Hematopoietic multipotent progenitor cell treated with erythropoietin and hydrocortisone succinate and interleukin-3 and kit ligand, for 6 days (in vitro differentiated cells): ENCODE results near the gene THBS2.

Experiments
- DNase-seq: peaks from one replicate; pipeline ENCODE4 v3.0.0-alpha.2; 2015

The THBS2 gene

GRCh38 chr6:169247991-169248390 lies 5.7 kb downstream of the THBS2 start:
- no peak for DNase-seq

- no peak for DNase-seq
Observed at GRCh38 chr6:169247419-169247818, 6.2 kb downstream of the THBS2 start.

GRCh38 chr6:169246445-169246844 lies 7.2 kb downstream of the THBS2 start:
- no peak for DNase-seq

GRCh38 chr6:169244684-169245383 lies 8.8 kb downstream of the THBS2 start:
- no peak for DNase-seq

GRCh38 chr6:169243661-169244060 lies 10.0 kb downstream of the THBS2 start:
- DNase-seq, result no peak

GRCh38 chr6:169243186-169243585 lies 10.5 kb downstream of the THBS2 start:
- DNase-seq, result no peak

GRCh38 chr6:169241688-169242350 lies 11.8 kb downstream of the THBS2 start:
- DNase-seq, result no peak

GRCh38 chr6:169240591-169241390 lies 12.9 kb downstream of the THBS2 start:
- DNase-seq, result no peak

GRCh38 chr6:169240125-169240524 lies 13.5 kb downstream of the THBS2 start:
- no peak for DNase-seq

- no peak for DNase-seq
Observed at GRCh38 chr6:169239181-169239580, 14.5 kb downstream of the THBS2 start.

GRCh38 chr6:169238766-169239165 lies 14.9 kb downstream of the THBS2 start:
- no peak for DNase-seq

GRCh38 chr6:169237496-169238134 lies 16.0 kb downstream of the THBS2 start:
- no peak for DNase-seq

- no peak for DNase-seq
Observed at GRCh38 chr6:169236988-169237387, 16.7 kb downstream of the THBS2 start.

- DNase-seq, result no peak
Observed at GRCh38 chr6:169236545-169236944, 17.1 kb downstream of the THBS2 start.

GRCh38 chr6:169235286-169235685 lies 18.4 kb downstream of the THBS2 start:
- no peak for DNase-seq

GRCh38 chr6:169234634-169235033 lies 19.0 kb downstream of the THBS2 start:
- DNase-seq, result no peak

- DNase-seq, result no peak
Observed at GRCh38 chr6:169233832-169234231, 19.8 kb downstream of the THBS2 start.

- no peak for DNase-seq
Observed at GRCh38 chr6:169233181-169233580, 20.5 kb downstream of the THBS2 start.

- no peak for DNase-seq
Observed at GRCh38 chr6:169232507-169232931, 21.1 kb downstream of the THBS2 start.

GRCh38 chr6:169231790-169232506 lies 21.7 kb downstream of the THBS2 start:
- no peak for DNase-seq

GRCh38 chr6:169230946-169231789 lies 22.5 kb downstream of the THBS2 start:
- no peak for DNase-seq

- no peak for DNase-seq
Observed at GRCh38 chr6:169230322-169230665, 23.4 kb downstream of the THBS2 start.
